NCI-H1092 treated with DMSO at 0.1 percent for 48 hours (cell line): ENCODE results near the gene TMEM132D.

Source experiments
- DNase-seq: peaks from one replicate; lab custom pipeline; 2025; lab: John Stamatoyannopoulos, UW

TMEM132D gene

GRCh38 chr12:129826273-129826672 is 77.6 kb downstream of the TMEM132D start:
- no peak for DNase-seq

- DNase-seq = no peak
Measured at GRCh38 chr12:129825316-129825715, 78.5 kb downstream of the TMEM132D start.

GRCh38 chr12:129821964-129822363 is 81.9 kb downstream of the TMEM132D start:
- no peak for DNase-seq

GRCh38 chr12:129819391-129819790 is 84.4 kb downstream of the TMEM132D start:
- no peak for DNase-seq

- DNase-seq = no peak
Measured at GRCh38 chr12:129815846-129816245, 88.0 kb downstream of the TMEM132D start.

- no peak for DNase-seq
Measured at GRCh38 chr12:129811963-129812362, 91.9 kb downstream of the TMEM132D start.

GRCh38 chr12:129807136-129807535 is 96.7 kb downstream of the TMEM132D start:
- DNase-seq = no peak

- DNase-seq = no peak
Measured at GRCh38 chr12:129791396-129791795, 112.4 kb downstream of the TMEM132D start.

- DNase-seq = no peak
Measured at GRCh38 chr12:129790930-129791329, 112.9 kb downstream of the TMEM132D start.

- no peak for DNase-seq
Measured at GRCh38 chr12:129790331-129790730, 113.5 kb downstream of the TMEM132D start.

- no peak for DNase-seq
Measured at GRCh38 chr12:129789921-129790320, 113.9 kb downstream of the TMEM132D start.

GRCh38 chr12:129788506-129789084 is 115.2 kb downstream of the TMEM132D start:
- no peak for DNase-seq

GRCh38 chr12:129779989-129780388 is 123.8 kb downstream of the TMEM132D start:
- DNase-seq = no peak

GRCh38 chr12:129779033-129779432 is 124.8 kb downstream of the TMEM132D start:
- no peak for DNase-seq

GRCh38 chr12:129776977-129777667 is 126.7 kb downstream of the TMEM132D start:
- peak; percentile 90 for DNase-seq

GRCh38 chr12:129772501-129773493 is 131.0 kb downstream of the TMEM132D start:
- DNase-seq = no peak

GRCh38 chr12:129771238-129771637 is 132.6 kb downstream of the TMEM132D start:
- DNase-seq = no peak

GRCh38 chr12:129765719-129766118 is 138.1 kb downstream of the TMEM132D start:
- DNase-seq = no peak

- DNase-seq = no peak
Measured at GRCh38 chr12:129762436-129762835, 141.4 kb downstream of the TMEM132D start.

GRCh38 chr12:129753586-129753985 is 150.2 kb downstream of the TMEM132D start:
- no peak for DNase-seq

- DNase-seq = no peak
Measured at GRCh38 chr12:129750421-129750820, 153.4 kb downstream of the TMEM132D start.

- DNase-seq = no peak
Measured at GRCh38 chr12:129746318-129746717, 157.5 kb downstream of the TMEM132D start.

- DNase-seq = no peak
Measured at GRCh38 chr12:129729170-129729569, 174.7 kb downstream of the TMEM132D start.
